ENCODE results near the gene RNF130. TPM values are rescaled to one million over a fixed set of nuclear protein-coding genes. Genes with fewer than 3 reads are reported as not detected.

Gene RNF130
- total and polyA plus RNA-seq, 9 of the 15 experiments (the other 6 are each of a cell fraction or from before 2014, with no cell fraction given), result 5.8 to 39.4 (median 27.1) TPM

DNA sequence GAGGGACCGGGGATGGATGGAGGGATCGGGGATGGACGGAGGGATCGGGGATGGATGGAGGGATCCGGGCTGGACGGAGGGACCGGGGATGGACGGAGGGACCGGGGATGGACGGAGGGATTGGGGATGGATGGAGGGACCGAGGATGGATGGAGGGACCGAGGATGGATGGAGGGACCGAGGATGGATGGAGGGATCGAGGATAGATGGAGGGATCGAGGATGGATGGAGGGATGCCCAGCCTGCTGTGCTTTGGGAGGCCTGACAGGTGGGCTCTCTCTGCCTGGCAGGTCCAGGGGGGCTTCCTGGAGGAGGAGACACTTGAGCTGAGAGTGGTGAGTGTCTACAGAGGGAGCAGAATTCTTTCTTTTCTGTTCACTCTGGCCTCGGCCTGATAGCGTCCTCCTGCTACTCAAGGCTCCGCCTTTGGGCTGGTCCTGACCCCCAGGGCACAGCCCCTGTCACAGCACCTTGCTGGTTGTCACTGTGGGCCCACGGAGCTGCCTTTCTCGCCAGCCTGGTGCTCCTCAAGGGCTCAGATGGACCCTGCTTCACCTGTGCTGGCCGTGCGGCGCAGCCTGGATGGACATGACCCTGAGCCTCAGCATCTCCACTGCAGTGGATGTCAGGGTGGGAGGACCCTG is 42.2 kb upstream of the RNF130 start:
- no peak for DNase-seq (ENCODE audit: extremely low read depth in 1 of 4, low spot score in 3 of 4)
- in situ Hi-C loops (cut with MboI), result no loop called here
- TF ChIP-seq ZNF717 (CRISPR knock-in tag; IDR thresholded peaks at IDR 0.05), result no peak
- TF ChIP-seq ZBED1 (IDR thresholded peaks at IDR 0.05), result no peak
- no peak for TF ChIP-seq CREM (IDR thresholded peaks at IDR 0.05; ENCODE audit: low read depth)
- peak; percentile 90 for TF ChIP-seq ZFP36 (IDR thresholded peaks at IDR 0.05; ENCODE audit: low read depth, low read length, partially characterized antibody)
- no peak for TF ChIP-seq NR4A1 (CRISPR knock-in tag; IDR thresholded peaks at IDR 0.05)
- TF ChIP-seq NR4A1 (tag; IDR thresholded peaks at IDR 0.05), result no peak
- TF ChIP-seq KHSRP (IDR thresholded peaks at IDR 0.05), result no peak
- no peak for TF ChIP-seq RBM34 (IDR thresholded peaks at IDR 0.05; ENCODE audit: borderline replicate concordance, insufficient read depth, low read length)
- TF ChIP-seq ZNF57 (CRISPR knock-in tag; IDR thresholded peaks at IDR 0.05), result no peak
- 0 out of 4 replicates have a peak, but pooled peaks of 1 of the 2 experiments have one; percentile 3 for TF ChIP-seq RCOR1 (IDR thresholded peaks at IDR 0.05; ENCODE audit: borderline replicate concordance in 1 of 2, low read depth in 2 of 2, low read length in 2 of 2)
- TF ChIP-seq HCFC1 (IDR thresholded peaks at IDR 0.05; ENCODE audit: low read depth, low read length), result no peak
- TF ChIP-seq, protein P1, sequence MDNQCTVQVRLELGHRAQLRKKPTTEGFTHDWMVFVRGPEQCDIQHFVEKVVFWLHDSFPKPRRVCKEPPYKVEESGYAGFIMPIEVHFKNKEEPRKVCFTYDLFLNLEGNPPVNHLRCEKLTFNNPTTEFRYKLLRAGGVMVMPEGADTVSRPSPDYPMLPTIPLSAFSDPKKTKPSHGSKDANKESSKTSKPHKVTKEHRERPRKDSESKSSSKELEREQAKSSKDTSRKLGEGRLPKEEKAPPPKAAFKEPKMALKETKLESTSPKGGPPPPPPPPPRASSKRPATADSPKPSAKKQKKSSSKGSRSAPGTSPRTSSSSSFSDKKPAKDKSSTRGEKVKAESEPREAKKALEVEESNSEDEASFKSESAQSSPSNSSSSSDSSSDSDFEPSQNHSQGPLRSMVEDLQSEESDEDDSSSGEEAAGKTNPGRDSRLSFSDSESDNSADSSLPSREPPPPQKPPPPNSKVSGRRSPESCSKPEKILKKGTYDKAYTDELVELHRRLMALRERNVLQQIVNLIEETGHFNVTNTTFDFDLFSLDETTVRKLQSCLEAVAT (IDR thresholded peaks at IDR 0.05), result no peak
- no peak for TF ChIP-seq TAL1 (IDR thresholded peaks at IDR 0.05)
- no peak for TF ChIP-seq ZNF232 (CRISPR knock-in tag; IDR thresholded peaks at IDR 0.05)
- TF ChIP-seq ZNF12 (CRISPR knock-in tag; IDR thresholded peaks at IDR 0.05), result no peak
- TF ChIP-seq, protein P2, sequence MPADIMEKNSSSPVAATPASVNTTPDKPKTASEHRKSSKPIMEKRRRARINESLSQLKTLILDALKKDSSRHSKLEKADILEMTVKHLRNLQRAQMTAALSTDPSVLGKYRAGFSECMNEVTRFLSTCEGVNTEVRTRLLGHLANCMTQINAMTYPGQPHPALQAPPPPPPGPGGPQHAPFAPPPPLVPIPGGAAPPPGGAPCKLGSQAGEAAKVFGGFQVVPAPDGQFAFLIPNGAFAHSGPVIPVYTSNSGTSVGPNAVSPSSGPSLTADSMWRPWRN (IDR thresholded peaks at IDR 0.05; ENCODE audit: low read depth), result no peak
- TF ChIP-seq, protein P3, sequence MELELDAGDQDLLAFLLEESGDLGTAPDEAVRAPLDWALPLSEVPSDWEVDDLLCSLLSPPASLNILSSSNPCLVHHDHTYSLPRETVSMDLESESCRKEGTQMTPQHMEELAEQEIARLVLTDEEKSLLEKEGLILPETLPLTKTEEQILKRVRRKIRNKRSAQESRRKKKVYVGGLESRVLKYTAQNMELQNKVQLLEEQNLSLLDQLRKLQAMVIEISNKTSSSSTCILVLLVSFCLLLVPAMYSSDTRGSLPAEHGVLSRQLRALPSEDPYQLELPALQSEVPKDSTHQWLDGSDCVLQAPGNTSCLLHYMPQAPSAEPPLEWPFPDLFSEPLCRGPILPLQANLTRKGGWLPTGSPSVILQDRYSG (tag; conservative IDR thresholded peaks at IDR 0.05; ENCODE audit: low read depth), result no peak
- TF ChIP-seq PYGO2 (tag; IDR thresholded peaks at IDR 0.05), result no peak

More for the DNA sequence above, 42.2 kb upstream of the RNF130 start:
- Histone ChIP-seq H2AFZ (ENCODE audit: low read depth, low read length) (no peak overlapping the region), H3K9me1 (ENCODE audit: control insufficient read depth, insufficient read depth, low read length) (no peaks in the 10 kb centered on the region), H3K9me3 (replicated peaks; ENCODE audit: control insufficient read depth, insufficient read depth, low read depth, low read length) (no peaks in the 10 kb centered on the region), H3K4me1 (replicated peaks in 1 of 2; ENCODE audit: control insufficient read depth in 2 of 2, insufficient read depth in 2 of 2, low read length in 2 of 2) (peaks cover 0 to 32% of the 10 kb centered on the region in 2 experiments; a peak in 4 of 5 replicates), H3K27ac (ENCODE audit: extremely low read depth, low read depth, low read length) (no peak overlapping the region), H3K79me2 (ENCODE audit: control insufficient read depth, insufficient read depth, low read length) (no peaks in the 10 kb centered on the region), H3K36me3 (ENCODE audit: control insufficient read depth, insufficient read depth, low read length) (no peaks in the 10 kb centered on the region), H3K9ac (ENCODE audit: insufficient read depth in 1 of 2, low read depth in 2 of 2, low read length in 2 of 2) (no peak overlapping the region), H3K4me2 (ENCODE audit: insufficient read depth, low read length) (no peak overlapping the region), H4K20me1 (replicated peaks; ENCODE audit: control insufficient read depth, insufficient read depth, low read length) (no peaks in the 10 kb centered on the region), H3K27me3 (ENCODE audit: control insufficient read depth in 2 of 2, insufficient read depth in 2 of 2, low read length in 2 of 2) (peaks cover 0 to 13% of the 10 kb centered on the region in 2 experiments; a peak in 2 of 5 replicates), H3K4me3 (no peak overlapping the region)
- CTCF ChIA-PET (ENCODE audit: low intra/inter-chr PET ratio), result no interaction called here
- POLR2A ChIA-PET, result no interaction called here
- WGBS (ENCODE audit: insufficient coverage, low coverage, missing lambda C conversion rate), result 46% methylated on average over 20 of the region's 23 CpGs
- ATAC-seq (no peak), FAIRE-seq (no peak)
- BruUV-seq (replicated peaks), result no TSS peak
- intact Hi-C loops (cut with micrococcal nuclease), result no loop called here
